ENCODE measurements around the gene HGFAC. TPM values are rescaled to one million over a fixed set of nuclear protein-coding genes. Genes with fewer than 3 reads are reported as not detected.

HGFAC gene
- polyA plus RNA-seq, 1 of the 3 experiments (the other 2 are of a cell fraction): 0.43 TPM

GRCh38 chr4:3477750-3478430 is 36.1 kb downstream of the HGFAC start:
- Histone ChIP-seq H3F3A (replicated peaks; ENCODE audit: insufficient read depth) (no peaks in the 10 kb centered on the region), H3K9ac (no peak overlapping the region), H3K4me3 (ENCODE audit: low read depth in 2 of 2, low read length in 1 of 2) (no peak overlapping the region), H3K79me2 (ENCODE audit: insufficient read depth) (no peaks in the 10 kb centered on the region), H3K9me2 (no peaks in the 10 kb centered on the region), H3K27me3 (ENCODE audit: insufficient read depth) (no peaks in the 10 kb centered on the region), H3K4me2 (no peak overlapping the region), H2AFZ (ENCODE audit: low read depth) (no peak overlapping the region), H3K36me3 (replicated peaks in 1 of 2; ENCODE audit: control insufficient read depth in 1 of 2, insufficient read depth in 2 of 2, low read length in 1 of 2) (no peaks in the 10 kb centered on the region), H3K27ac (ENCODE audit: low read depth in 2 of 2, low read length in 1 of 2) (no peak overlapping the region), H3K4me1 (ENCODE audit: control insufficient read depth in 1 of 2, insufficient read depth in 2 of 2, low read depth in 1 of 2, low read length in 1 of 2) (peaks cover 0 to 3% of the 10 kb centered on the region in 2 experiments; a peak in 1 of 4 replicates), H4K20me1 (ENCODE audit: insufficient read depth) (no peaks in the 10 kb centered on the region), H3K9me3 (no peaks in the 10 kb centered on the region)
- DNase-seq: no peak
- WGBS (ENCODE audit: low lambda C conversion rate): 77% methylated on average over 7 of the region's 23 CpGs
- ChIA-PET POLR2A (no interaction called here), CTCF (interaction anchor here (0.7 to 5.8 kb wide), 4 partner anchors 12 to 370 kb away, joined by 3 to 34 read pairs (median 4); no protein-coding TSS in a partner anchor)
- TF ChIP-seq NRF1 (IDR thresholded peaks at IDR 0.05; ENCODE audit: low read depth, low read length) (no peak), MEF2A (IDR thresholded peaks at IDR 0.05; ENCODE audit: borderline replicate concordance, low read depth) (no peak), FOSL2 (IDR thresholded peaks at IDR 0.05; ENCODE audit: borderline replicate concordance, low read depth) (no peak), EZH2phosphoT487 (IDR thresholded peaks at IDR 0.05; ENCODE audit: borderline replicate concordance, low read depth) (no peak), NFIC (IDR thresholded peaks at IDR 0.05; ENCODE audit: borderline replicate concordance) (no peak), ELF1 (IDR thresholded peaks at IDR 0.05) (no peak), MAX (IDR thresholded peaks at IDR 0.05; ENCODE audit: low read depth) (no peak), USF1 (IDR thresholded peaks at IDR 0.05; ENCODE audit: borderline replicate concordance, low read depth) (no peak), POLR2AphosphoS5 (IDR thresholded peaks at IDR 0.05; ENCODE audit: low read depth, low read length) (no peak), PBX3 (IDR thresholded peaks at IDR 0.05) (no peak), RXRA (IDR thresholded peaks at IDR 0.05; ENCODE audit: borderline replicate concordance, low read depth) (no peak)
- TF ChIP-seq, protein P1, sequence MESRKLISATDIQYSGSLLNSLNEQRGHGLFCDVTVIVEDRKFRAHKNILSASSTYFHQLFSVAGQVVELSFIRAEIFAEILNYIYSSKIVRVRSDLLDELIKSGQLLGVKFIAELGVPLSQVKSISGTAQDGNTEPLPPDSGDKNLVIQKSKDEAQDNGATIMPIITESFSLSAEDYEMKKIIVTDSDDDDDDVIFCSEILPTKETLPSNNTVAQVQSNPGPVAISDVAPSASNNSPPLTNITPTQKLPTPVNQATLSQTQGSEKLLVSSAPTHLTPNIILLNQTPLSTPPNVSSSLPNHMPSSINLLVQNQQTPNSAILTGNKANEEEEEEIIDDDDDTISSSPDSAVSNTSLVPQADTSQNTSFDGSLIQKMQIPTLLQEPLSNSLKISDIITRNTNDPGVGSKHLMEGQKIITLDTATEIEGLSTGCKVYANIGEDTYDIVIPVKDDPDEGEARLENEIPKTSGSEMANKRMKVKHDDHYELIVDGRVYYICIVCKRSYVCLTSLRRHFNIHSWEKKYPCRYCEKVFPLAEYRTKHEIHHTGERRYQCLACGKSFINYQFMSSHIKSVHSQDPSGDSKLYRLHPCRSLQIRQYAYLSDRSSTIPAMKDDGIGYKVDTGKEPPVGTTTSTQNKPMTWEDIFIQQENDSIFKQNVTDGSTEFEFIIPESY (IDR thresholded peaks at IDR 0.05; ENCODE audit: borderline replicate concordance, low read depth): no peak
- TF ChIP-seq, protein P2, sequence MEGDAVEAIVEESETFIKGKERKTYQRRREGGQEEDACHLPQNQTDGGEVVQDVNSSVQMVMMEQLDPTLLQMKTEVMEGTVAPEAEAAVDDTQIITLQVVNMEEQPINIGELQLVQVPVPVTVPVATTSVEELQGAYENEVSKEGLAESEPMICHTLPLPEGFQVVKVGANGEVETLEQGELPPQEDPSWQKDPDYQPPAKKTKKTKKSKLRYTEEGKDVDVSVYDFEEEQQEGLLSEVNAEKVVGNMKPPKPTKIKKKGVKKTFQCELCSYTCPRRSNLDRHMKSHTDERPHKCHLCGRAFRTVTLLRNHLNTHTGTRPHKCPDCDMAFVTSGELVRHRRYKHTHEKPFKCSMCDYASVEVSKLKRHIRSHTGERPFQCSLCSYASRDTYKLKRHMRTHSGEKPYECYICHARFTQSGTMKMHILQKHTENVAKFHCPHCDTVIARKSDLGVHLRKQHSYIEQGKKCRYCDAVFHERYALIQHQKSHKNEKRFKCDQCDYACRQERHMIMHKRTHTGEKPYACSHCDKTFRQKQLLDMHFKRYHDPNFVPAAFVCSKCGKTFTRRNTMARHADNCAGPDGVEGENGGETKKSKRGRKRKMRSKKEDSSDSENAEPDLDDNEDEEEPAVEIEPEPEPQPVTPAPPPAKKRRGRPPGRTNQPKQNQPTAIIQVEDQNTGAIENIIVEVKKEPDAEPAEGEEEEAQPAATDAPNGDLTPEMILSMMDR (IDR thresholded peaks at IDR 0.05): no peak
